K562 (cell line): Measurements from ENCODE around the gene RREB1. TPM values are rescaled to one million over a fixed set of nuclear protein-coding genes. Genes with fewer than 3 reads are reported as not detected.

Experiments
- ASH1L ChIP-seq: fragments of 450-650 bp; IDR thresholded peaks from 2 replicates; pipeline ENCODE4 v1.6.1; 2018; ENCODE audit warnings: borderline replicate concordance, mild to moderate bottlenecking, low read depth; ENCODE audit not compliant: partially characterized antibody
- BCLAF1 ChIP-seq, 2 experiments: fragments of 450-650 bp in 1 of 2; IDR thresholded peaks; 2 replicates each; pipeline ENCODE4 v1.6.1; 2011 to 2017; ENCODE audit warnings: low read depth in 2 of 2, antibody characterized with exemption in 1 of 2, borderline replicate concordance in 1 of 2, low read length in 1 of 2, mild to moderate bottlenecking in 1 of 2, mixed read lengths in 1 of 2; ENCODE audit not compliant: control insufficient read depth in 1 of 2
- CAMTA2 ChIP-seq: fragments of 250-450 bp; sonication (Bioruptor Pico); conservative IDR thresholded peaks from 2 replicates; pipeline ENCODE4 v1.5.1; 2022
- CBX3 ChIP-seq, 2 experiments: IDR thresholded peaks; 1 replicate in 1 of 2; 2 replicates in 1 of 2; pipeline ENCODE4 v1.6.1; 2012; ENCODE audit warnings: inconsistent platforms in 2 of 2, low read length in 2 of 2, borderline replicate concordance in 1 of 2, control low read depth in 1 of 2
- DLX4 ChIP-seq: fragments of 250-450 bp; sonication (Bioruptor Pico); IDR thresholded peaks from 2 replicates; pipeline ENCODE4 v1.6.1; 2021; ENCODE audit warnings: mild to moderate bottlenecking
- DNMT1 ChIP-seq: fragments of 450-650 bp; IDR thresholded peaks from 2 replicates; pipeline ENCODE4 v1.6.1; 2016; ENCODE audit warnings: antibody characterized with exemption, mild to moderate bottlenecking
- ETS1 ChIP-seq: conservative IDR thresholded peaks from 2 replicates; pipeline ENCODE4 v1.6.1; 2011; ENCODE audit warnings: low read depth, mild to moderate bottlenecking, low read length; ENCODE audit not compliant: control insufficient read depth
- GABPA ChIP-seq: fragments of 200-800 bp; sonication (Bioruptor generic); conservative IDR thresholded peaks from 2 replicates; pipeline ENCODE4 v1.6.1; 2016; ENCODE audit warnings: low read depth, missing genetic modification characterization, missing compliant biosample characterization
- GTF2E2 ChIP-seq: fragments of 200-800 bp; sonication (Bioruptor generic); IDR thresholded peaks from 2 replicates; pipeline ENCODE4 v1.6.1; 2016; ENCODE audit warnings: missing genetic modification characterization, missing compliant biosample characterization
- HLTF ChIP-seq: fragments of 450-650 bp; IDR thresholded peaks from 2 replicates; pipeline ENCODE4 v1.6.1; 2016
- HNRNPH1 ChIP-seq: fragments of 200-400 bp; formaldehyde crosslinking; optimal IDR thresholded peaks from 2 replicates; pipeline ENCODE3; 2017; ENCODE audit warnings: low read depth, mild to moderate bottlenecking, low read length, moderate library complexity
- HNRNPUL1 ChIP-seq: fragments of 200-400 bp; formaldehyde crosslinking; IDR thresholded peaks from 2 replicates; pipeline ENCODE4 v1.6.1; 2017; ENCODE audit warnings: low read length
- MAFK ChIP-seq: IDR thresholded peaks from 2 replicates; pipeline ENCODE4 v1.6.1; 2011; ENCODE audit warnings: low read length, improper control_type of control experiment
- RBM22 ChIP-seq: fragments of 200-400 bp; formaldehyde crosslinking; IDR thresholded peaks from 2 replicates; pipeline ENCODE4 v1.6.1; 2018; ENCODE audit warnings: low read length, low read depth; ENCODE audit not compliant: poor library complexity, severe bottlenecking
- RNF2 ChIP-seq: sonication (generic); IDR thresholded peaks from 2 replicates; pipeline ENCODE4 v1.6.1; 2016
- XRCC4 ChIP-seq: IDR thresholded peaks from one replicate; pipeline ENCODE4 v1.6.1; 2011; ENCODE audit not compliant: insufficient read depth, insufficient read length; ENCODE audit errors: extremely low read depth
- ZBTB9 ChIP-seq: fragments of 450-650 bp; formaldehyde crosslinking; IDR thresholded peaks from 2 replicates; pipeline ENCODE4 v1.4.0; 2020; ENCODE audit warnings: mild to moderate bottlenecking, moderate library complexity
- ZNF217 ChIP-seq: sonication (generic); formaldehyde crosslinking; IDR thresholded peaks from 2 replicates; pipeline ENCODE4 v1.8.0; 2022; ENCODE audit warnings: mild to moderate bottlenecking, missing genetic modification reagents
- ZNF324 ChIP-seq: fragments of 250-450 bp; sonication (Bioruptor Pico); IDR thresholded peaks from 2 replicates; pipeline ENCODE4 v1.4.0; 2020; ENCODE audit warnings: mild to moderate bottlenecking
- ZNF507 ChIP-seq: conservative IDR thresholded peaks from 2 replicates; pipeline ENCODE4 v1.6.1; 2017; ENCODE audit warnings: missing genetic modification characterization, missing compliant biosample characterization
- ZSCAN32 ChIP-seq: fragments of 450-650 bp; formaldehyde crosslinking; IDR thresholded peaks from 2 replicates; pipeline ENCODE4 v1.4.0; 2020; ENCODE audit warnings: mild to moderate bottlenecking, moderate library complexity
- polyA plus RNA-seq, 8 experiments: library from polyadenylated mRNA; depleted of rRNA in 4 of 8; stranded (reverse) in 5 of 8; unstranded in 3 of 8; fragments of >200 nt; fragmentation: Nextera tagmentation in 2 of 8; fragmentation: Illumina TruSeq in 1 of 8; extraction: Ambion mirVana in 2 of 8; extraction: Trizol in 1 of 8; gene quantifications; 2 replicates each; pipeline versions ENCODE4 v1.2.1 to v1.2.3, GENCODE V29; 2011 to 2014; ENCODE audit warnings: inconsistent platforms in 1 of 8, missing spikeins in 1 of 8
- total RNA-seq, 7 experiments: library from RNA; depleted of rRNA in 6 of 7; stranded (reverse); fragments of >200 nt in 6 of 7; fragmentation: Illumina TruSeq in 2 of 7; extraction: Trizol in 2 of 7; gene quantifications; 2 replicates each; pipeline versions ENCODE4 v1.2.1 to v1.2.3, GENCODE V29; 2011 to 2021; ENCODE audit warnings: low replicate concordance in 1 of 7

Gene RREB1
- total and polyA plus RNA-seq, 9 of the 15 experiments (the other 6 are each of a cell fraction or from before 2014, with no cell fraction given), result 3.3 to 64.2 (median 19.3) TPM

GRCh38 chr6:7165002-7165889 is 57.5 kb downstream of the RREB1 start (continued):
- TF ChIP-seq ETS1 (peak; percentile 77; the same call in 1 of the 2 replicates), MAFK (no peak), ZNF217 (CRISPR knock-in tag) (no peak), ZNF324 (CRISPR knock-in tag) (peak; percentile 74), RBM22 (no peak), DNMT1 (no peak), CBX3 (IDR thresholded peaks at IDR 0.05; ENCODE audit: borderline replicate concordance in 1 of 2, low read length in 2 of 2) (peak in 1 of 2 experiments; percentile 87; a peak in 2 of 3 replicates), ZSCAN32 (CRISPR knock-in tag) (no peak; the same call in 1 of the 2 replicates), RNF2 (peak; percentile 99), HLTF (no peak), ZNF507 (no peak), HNRNPH1 (no peak), GABPA (peak; percentile 77), ZBTB9 (peak; percentile 79; the same call in 1 of the 2 replicates), HNRNPUL1 (no peak), BCLAF1 (IDR thresholded peaks at IDR 0.05; ENCODE audit: borderline replicate concordance in 1 of 2, control insufficient read depth in 1 of 2, low read depth in 2 of 2, low read length in 1 of 2) (no peak; a peak in 1 of 4 replicates), GTF2E2 (peak; percentile 83; the same call in 1 of the 2 replicates), CAMTA2 (CRISPR knock-in tag) (no peak), DLX4 (no peak), XRCC4 (no peak), ASH1L (no peak)
